Fibroblast of lung (primary cell): ENCODE measurements around the gene IMMP2L. TPM values are rescaled to one million over a fixed set of nuclear protein-coding genes. Genes with fewer than 3 reads are reported as not detected.

Source experiments
- DNase-seq, 2 donors: peaks; one replicate each; pipeline versions ENCODE4 v3.0.0 to v3.0.0-alpha.2; 2010; ENCODE audit warnings: low read depth in 2 of 2
- H2AFZ ChIP-seq: 2 replicates; pipeline ENCODE4 v1.5.1; 2012; ENCODE audit warnings: low read length, control low read depth, inconsistent platforms
- H3K27ac ChIP-seq: 2 replicates; pipeline ENCODE4 v1.5.1; 2011; ENCODE audit warnings: low read length, control low read depth; ENCODE audit not compliant: insufficient read depth
- H3K27me3 ChIP-seq: 2 replicates; pipeline ENCODE4 v1.5.1; 2011; ENCODE audit warnings: mild to moderate bottlenecking, low read length; ENCODE audit not compliant: control insufficient read depth, insufficient read depth
- H3K36me3 ChIP-seq: 2 replicates; pipeline ENCODE4 v1.5.1; 2011; ENCODE audit warnings: low read length; ENCODE audit not compliant: control insufficient read depth, insufficient read depth
- H3K4me1 ChIP-seq: 2 replicates; pipeline ENCODE4 v1.5.1; 2011; ENCODE audit warnings: low read length; ENCODE audit not compliant: control insufficient read depth, insufficient read depth; ENCODE audit errors: extremely low read depth
- H3K4me2 ChIP-seq: 2 replicates; pipeline ENCODE4 v1.5.1; 2011; ENCODE audit warnings: low read length, control low read depth; ENCODE audit not compliant: insufficient read depth; ENCODE audit errors: extremely low read depth
- H3K4me3 ChIP-seq, 4 experiments: fragments of 200-600 bp in 1 of 4; sonication (generic) in 1 of 4; replicated peaks in 1 of 4; 2 replicates each; pipeline ENCODE4 v1.5.1; 2011 to 2016; ENCODE audit warnings: low read length in 4 of 4, low read depth in 3 of 4, mild to moderate bottlenecking in 3 of 4, control low read depth in 2 of 4, inconsistent platforms in 1 of 4, mixed read lengths in 1 of 4; ENCODE audit not compliant: insufficient read depth in 1 of 4; ENCODE audit errors: control extremely low read depth in 1 of 4
- H3K79me2 ChIP-seq: 2 replicates; pipeline ENCODE4 v1.5.1; 2012; ENCODE audit warnings: mild to moderate bottlenecking, low read length, inconsistent platforms; ENCODE audit not compliant: control insufficient read depth, insufficient read depth
- H3K9ac ChIP-seq: 2 replicates; pipeline ENCODE4 v1.5.1; 2011; ENCODE audit warnings: mild to moderate bottlenecking, low read length, control low read depth; ENCODE audit not compliant: insufficient read depth
- H3K9me3 ChIP-seq: 2 replicates; pipeline ENCODE4 v1.5.1; 2012; ENCODE audit warnings: low read depth, low read length; ENCODE audit not compliant: control insufficient read depth, insufficient read depth
- H4K20me1 ChIP-seq: 2 replicates; pipeline ENCODE4 v1.5.1; 2011; ENCODE audit warnings: low read length; ENCODE audit not compliant: control insufficient read depth, insufficient read depth; ENCODE audit errors: extremely low read depth
- CTCF ChIP-seq, 2 donors: IDR thresholded peaks in 1 of 2; conservative IDR thresholded peaks in 1 of 2; 1 replicate in 1 of 2; 2 replicates in 1 of 2; pipeline ENCODE4 v1.5.1; 2011 to 2012; ENCODE audit warnings: low read length in 2 of 2, control low read depth in 1 of 2, inconsistent platforms in 1 of 2, low read depth in 1 of 2, mild to moderate bottlenecking in 1 of 2
- EZH2 ChIP-seq: IDR thresholded peaks from 2 replicates; pipeline ENCODE4 v1.5.1; 2012; ENCODE audit warnings: low read length, control low read depth, mild to moderate bottlenecking; ENCODE audit errors: missing control alignments
- polyA plus RNA-seq, 2 donors: library from polyadenylated mRNA; depleted of rRNA in 1 of 2; stranded (reverse) in 1 of 2; unstranded in 1 of 2; fragments of >200 nt; gene quantifications; 2 replicates each; pipeline ENCODE4 v1.2.1, GENCODE V29; 2011 to 2012; ENCODE audit warnings: missing spikeins in 1 of 2
- total RNA-seq: library from RNA; depleted of rRNA; stranded (reverse); fragments of >200 nt; gene quantifications from 2 replicates; pipeline ENCODE4 v1.2.1, GENCODE V29; 2014

Gene IMMP2L
- total and polyA plus RNA-seq, 2 donors (not counting 1 experiment from before 2014, with no cell fraction given) = 6.9 to 14.4 TPM

- H3K4me2 ChIP-seq = no peak overlapping the region
- H3K4me3 ChIP-seq = no peak overlapping the region
- TF ChIP-seq EZH2 (no peak), CTCF (conservative IDR thresholded peaks at IDR 0.05 in 1 of 2, IDR thresholded peaks at IDR 0.05 in 1 of 2; ENCODE audit: low read depth in 1 of 2, low read length in 2 of 2) (no peak)
- H3K27me3 ChIP-seq = no peaks in the 10 kb centered on the region
- no peak overlapping the region for H3K9ac ChIP-seq
- DNase-seq = no peak
- H3K9me3 ChIP-seq = no peaks in the 10 kb centered on the region
- H2AFZ ChIP-seq = no peak overlapping the region
- peaks cover 4% of the 10 kb centered on the region for H3K4me1 ChIP-seq
- H4K20me1 ChIP-seq = no peaks in the 10 kb centered on the region
- H3K79me2 ChIP-seq = no peaks in the 10 kb centered on the region
- no peaks in the 10 kb centered on the region for H3K36me3 ChIP-seq
- no peak overlapping the region for H3K27ac ChIP-seq
Measured at GRCh38 chr7:111031916-111032315, 530.4 kb downstream of the IMMP2L start.

GRCh38 chr7:111030336-111030735, 532.0 kb downstream of the IMMP2L start:
- no peak overlapping the region for H3K27ac ChIP-seq
- TF ChIP-seq CTCF (conservative IDR thresholded peaks at IDR 0.05 in 1 of 2, IDR thresholded peaks at IDR 0.05 in 1 of 2; ENCODE audit: low read depth in 1 of 2, low read length in 2 of 2) (no peak), EZH2 (no peak)
- H3K4me2 ChIP-seq = no peak overlapping the region
- no peaks in the 10 kb centered on the region for H3K9me3 ChIP-seq
- no peaks in the 10 kb centered on the region for H3K36me3 ChIP-seq
- no peak overlapping the region for H3K4me3 ChIP-seq
- peaks cover 4% of the 10 kb centered on the region for H3K4me1 ChIP-seq
- no peak overlapping the region for H2AFZ ChIP-seq
- H3K9ac ChIP-seq = no peak overlapping the region
- no peaks in the 10 kb centered on the region for H4K20me1 ChIP-seq
- no peaks in the 10 kb centered on the region for H3K27me3 ChIP-seq
- no peaks in the 10 kb centered on the region for H3K79me2 ChIP-seq
- DNase-seq = peak in 1 of 2 donors; percentile 13

GRCh38 chr7:111029574-111030251, 532.6 kb downstream of the IMMP2L start:
- H3K9ac ChIP-seq = no peak overlapping the region

More at GRCh38 chr7:111029574-111030251, 532.6 kb downstream of the IMMP2L start:
- H4K20me1 ChIP-seq = no peaks in the 10 kb centered on the region
- peak; percentile 47 to 64 for DNase-seq
- H3K9me3 ChIP-seq = no peaks in the 10 kb centered on the region
- no peak overlapping the region for H3K27ac ChIP-seq
- no peak overlapping the region for H3K4me3 ChIP-seq
- TF ChIP-seq CTCF (conservative IDR thresholded peaks at IDR 0.05 in 1 of 2, IDR thresholded peaks at IDR 0.05 in 1 of 2; ENCODE audit: low read depth in 1 of 2, low read length in 2 of 2) = no peak
- no peak for TF ChIP-seq EZH2
- H3K4me2 ChIP-seq = no peak overlapping the region
- no peaks in the 10 kb centered on the region for H3K27me3 ChIP-seq
- no peak overlapping the region for H2AFZ ChIP-seq
- no peaks in the 10 kb centered on the region for H3K79me2 ChIP-seq
- H3K4me1 ChIP-seq = peaks cover 4% of the 10 kb centered on the region
- H3K36me3 ChIP-seq = no peaks in the 10 kb centered on the region
